Fibroblast of lung (primary cell): ENCODE data around the gene SEZ6L. TPM values are rescaled to one million over a fixed set of nuclear protein-coding genes. Genes with fewer than 3 reads are reported as not detected.
A peak's percentile ranks its signal among the peaks of the same experiment; 100 is the strongest.

ENCODE experiments used
- DNase-seq, 2 donors: peaks; one replicate each; pipeline versions ENCODE4 v3.0.0 to v3.0.0-alpha.2; 2010; ENCODE audit warnings: low read depth in 2 of 2
- H2AFZ ChIP-seq: 2 replicates; pipeline ENCODE4 v1.5.1; 2012; ENCODE audit warnings: low read length, control low read depth, inconsistent platforms
- H3K27ac ChIP-seq: 2 replicates; pipeline ENCODE4 v1.5.1; 2011; ENCODE audit warnings: low read length, control low read depth; ENCODE audit not compliant: insufficient read depth
- H3K27me3 ChIP-seq: 2 replicates; pipeline ENCODE4 v1.5.1; 2011; ENCODE audit warnings: mild to moderate bottlenecking, low read length; ENCODE audit not compliant: control insufficient read depth, insufficient read depth
- H3K36me3 ChIP-seq: 2 replicates; pipeline ENCODE4 v1.5.1; 2011; ENCODE audit warnings: low read length; ENCODE audit not compliant: control insufficient read depth, insufficient read depth
- H3K4me1 ChIP-seq: 2 replicates; pipeline ENCODE4 v1.5.1; 2011; ENCODE audit warnings: low read length; ENCODE audit not compliant: control insufficient read depth, insufficient read depth; ENCODE audit errors: extremely low read depth
- H3K4me2 ChIP-seq: 2 replicates; pipeline ENCODE4 v1.5.1; 2011; ENCODE audit warnings: low read length, control low read depth; ENCODE audit not compliant: insufficient read depth; ENCODE audit errors: extremely low read depth
- H3K4me3 ChIP-seq, 4 experiments: fragments of 200-600 bp in 1 of 4; sonication (generic) in 1 of 4; replicated peaks in 1 of 4; 2 replicates each; pipeline ENCODE4 v1.5.1; 2011 to 2016; ENCODE audit warnings: low read length in 4 of 4, low read depth in 3 of 4, mild to moderate bottlenecking in 3 of 4, control low read depth in 2 of 4, inconsistent platforms in 1 of 4, mixed read lengths in 1 of 4; ENCODE audit not compliant: insufficient read depth in 1 of 4; ENCODE audit errors: control extremely low read depth in 1 of 4
- H3K79me2 ChIP-seq: 2 replicates; pipeline ENCODE4 v1.5.1; 2012; ENCODE audit warnings: mild to moderate bottlenecking, low read length, inconsistent platforms; ENCODE audit not compliant: control insufficient read depth, insufficient read depth
- H3K9ac ChIP-seq: 2 replicates; pipeline ENCODE4 v1.5.1; 2011; ENCODE audit warnings: mild to moderate bottlenecking, low read length, control low read depth; ENCODE audit not compliant: insufficient read depth
- H3K9me3 ChIP-seq: 2 replicates; pipeline ENCODE4 v1.5.1; 2012; ENCODE audit warnings: low read depth, low read length; ENCODE audit not compliant: control insufficient read depth, insufficient read depth
- H4K20me1 ChIP-seq: 2 replicates; pipeline ENCODE4 v1.5.1; 2011; ENCODE audit warnings: low read length; ENCODE audit not compliant: control insufficient read depth, insufficient read depth; ENCODE audit errors: extremely low read depth
- EZH2 ChIP-seq: IDR thresholded peaks from 2 replicates; pipeline ENCODE4 v1.5.1; 2012; ENCODE audit warnings: low read length, control low read depth, mild to moderate bottlenecking; ENCODE audit errors: missing control alignments
- polyA plus RNA-seq, 2 donors: library from polyadenylated mRNA; depleted of rRNA in 1 of 2; stranded (reverse) in 1 of 2; unstranded in 1 of 2; fragments of >200 nt; gene quantifications; 2 replicates each; pipeline ENCODE4 v1.2.1, GENCODE V29; 2011 to 2012; ENCODE audit warnings: missing spikeins in 1 of 2
- total RNA-seq: library from RNA; depleted of rRNA; stranded (reverse); fragments of >200 nt; gene quantifications from 2 replicates; pipeline ENCODE4 v1.2.1, GENCODE V29; 2014
- TF ChIP-seq, protein P1 (sequence below), 2 donors: IDR thresholded peaks in 1 of 2; conservative IDR thresholded peaks in 1 of 2; 1 replicate in 1 of 2; 2 replicates in 1 of 2; pipeline ENCODE4 v1.5.1; 2011 to 2012; ENCODE audit warnings: low read length in 2 of 2, control low read depth in 1 of 2, inconsistent platforms in 1 of 2, low read depth in 1 of 2, mild to moderate bottlenecking in 1 of 2

The SEZ6L gene
- total and polyA plus RNA-seq, 2 donors (not counting 1 experiment from before 2014, with no cell fraction given), result not detected

- TF ChIP-seq, protein P1, sequence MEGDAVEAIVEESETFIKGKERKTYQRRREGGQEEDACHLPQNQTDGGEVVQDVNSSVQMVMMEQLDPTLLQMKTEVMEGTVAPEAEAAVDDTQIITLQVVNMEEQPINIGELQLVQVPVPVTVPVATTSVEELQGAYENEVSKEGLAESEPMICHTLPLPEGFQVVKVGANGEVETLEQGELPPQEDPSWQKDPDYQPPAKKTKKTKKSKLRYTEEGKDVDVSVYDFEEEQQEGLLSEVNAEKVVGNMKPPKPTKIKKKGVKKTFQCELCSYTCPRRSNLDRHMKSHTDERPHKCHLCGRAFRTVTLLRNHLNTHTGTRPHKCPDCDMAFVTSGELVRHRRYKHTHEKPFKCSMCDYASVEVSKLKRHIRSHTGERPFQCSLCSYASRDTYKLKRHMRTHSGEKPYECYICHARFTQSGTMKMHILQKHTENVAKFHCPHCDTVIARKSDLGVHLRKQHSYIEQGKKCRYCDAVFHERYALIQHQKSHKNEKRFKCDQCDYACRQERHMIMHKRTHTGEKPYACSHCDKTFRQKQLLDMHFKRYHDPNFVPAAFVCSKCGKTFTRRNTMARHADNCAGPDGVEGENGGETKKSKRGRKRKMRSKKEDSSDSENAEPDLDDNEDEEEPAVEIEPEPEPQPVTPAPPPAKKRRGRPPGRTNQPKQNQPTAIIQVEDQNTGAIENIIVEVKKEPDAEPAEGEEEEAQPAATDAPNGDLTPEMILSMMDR (conservative IDR thresholded peaks at IDR 0.05 in 1 of 2, IDR thresholded peaks at IDR 0.05 in 1 of 2; ENCODE audit: low read depth in 1 of 2, low read length in 2 of 2), result peak; percentile 68 to 76
- no peak for TF ChIP-seq EZH2
- Histone ChIP-seq H3K36me3 (no peaks in the 10 kb centered on the region), H3K27me3 (no peaks in the 10 kb centered on the region), H3K4me1 (no peaks in the 10 kb centered on the region), H4K20me1 (no peaks in the 10 kb centered on the region), H3K4me3 (no peak overlapping the region), H3K4me2 (no peak overlapping the region), H3K79me2 (no peaks in the 10 kb centered on the region), H3K9me3 (no peaks in the 10 kb centered on the region), H2AFZ (no peak overlapping the region), H3K9ac (no peak overlapping the region), H3K27ac (no peak overlapping the region)
- DNase-seq, result peak; percentile 70 to 77
Measured at GRCh38 chr22:26398741-26399153, 229.5 kb downstream of the SEZ6L start.

- TF ChIP-seq EZH2, result no peak
- TF ChIP-seq, protein P1 (conservative IDR thresholded peaks at IDR 0.05 in 1 of 2, IDR thresholded peaks at IDR 0.05 in 1 of 2; ENCODE audit: low read depth in 1 of 2, low read length in 2 of 2), result no peak
- Histone ChIP-seq H3K4me2 (no peak overlapping the region), H3K36me3 (no peaks in the 10 kb centered on the region), H3K4me3 (no peak overlapping the region), H2AFZ (no peak overlapping the region), H3K27ac (no peak overlapping the region), H3K27me3 (no peaks in the 10 kb centered on the region), H3K9me3 (no peaks in the 10 kb centered on the region), H3K9ac (no peak overlapping the region), H4K20me1 (no peaks in the 10 kb centered on the region), H3K4me1 (no peaks in the 10 kb centered on the region), H3K79me2 (no peaks in the 10 kb centered on the region)
- no peak for DNase-seq
Measured at GRCh38 chr22:26399289-26399688, 230.0 kb downstream of the SEZ6L start.

DNA sequence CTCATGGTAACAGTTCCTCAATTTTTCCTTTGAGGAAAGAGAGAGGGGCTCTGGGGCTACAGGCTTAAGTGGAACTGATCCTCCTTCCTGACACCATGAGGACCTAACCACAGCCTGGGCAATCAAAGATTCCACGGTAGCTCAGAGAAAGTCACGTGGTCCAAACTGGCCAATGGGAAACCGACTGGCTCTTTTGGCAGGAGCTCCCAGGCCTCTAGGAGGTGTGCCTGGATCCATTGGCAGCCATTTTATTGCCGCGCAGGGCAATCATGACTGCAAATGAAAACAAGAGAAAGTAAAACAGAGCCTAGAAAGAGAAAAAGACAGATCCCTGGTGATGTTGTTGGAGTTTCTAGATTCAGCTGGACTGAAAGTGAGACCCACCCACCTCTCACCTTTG, 232.5 kb downstream of the SEZ6L start:
- no peak for DNase-seq
- Histone ChIP-seq H3K27me3 (peaks cover 4% of the 10 kb centered on the region), H4K20me1 (no peaks in the 10 kb centered on the region), H3K4me3 (no peak overlapping the region), H3K27ac (no peak overlapping the region), H3K9ac (no peak overlapping the region), H3K4me1 (no peaks in the 10 kb centered on the region), H3K36me3 (no peaks in the 10 kb centered on the region), H3K9me3 (no peaks in the 10 kb centered on the region), H2AFZ (no peak overlapping the region), H3K79me2 (no peaks in the 10 kb centered on the region), H3K4me2 (no peak overlapping the region)
- TF ChIP-seq EZH2, result no peak
- TF ChIP-seq, protein P1 (conservative IDR thresholded peaks at IDR 0.05 in 1 of 2, IDR thresholded peaks at IDR 0.05 in 1 of 2; ENCODE audit: low read depth in 1 of 2, low read length in 2 of 2), result no peak
